Liver (tissue), 10 donors: Measurements from ENCODE around the gene OR7G2. TPM values are rescaled to one million over a fixed set of nuclear protein-coding genes. Genes with fewer than 3 reads are reported as not detected.
"Not testable (repeated sequence)": the region's sequence is repeated elsewhere in the genome, so short reads cannot be mapped to it uniquely, and the experiment has no call there.

Source experiments
- DNase-seq: peaks from one replicate; pipeline ENCODE4 v3.0.0-alpha.2; 2017; ENCODE audit warnings: low spot score
- H3K27ac ChIP-seq, 2 donors: one replicate each; pipeline ENCODE4 v1.7.0; 2013; ENCODE audit warnings: inconsistent platforms in 2 of 2, low read length in 2 of 2, control low read depth in 1 of 2, low read depth in 1 of 2, mild to moderate bottlenecking in 1 of 2
- H3K27me3 ChIP-seq, 4 donors: one replicate each; pipeline versions ENCODE4 v1.6.1 to v1.7.0; 2013; ENCODE audit warnings: low read length in 3 of 4, inconsistent platforms in 1 of 4, mild to moderate bottlenecking in 1 of 4, moderate library complexity in 1 of 4; ENCODE audit not compliant: control insufficient read depth in 4 of 4, insufficient read depth in 4 of 4
- H3K36me3 ChIP-seq, 4 donors: one replicate each; pipeline versions ENCODE4 v1.6.1 to v1.7.0; 2013; ENCODE audit warnings: low read length in 3 of 4, mild to moderate bottlenecking in 3 of 4, low read depth in 1 of 4, moderate library complexity in 1 of 4; ENCODE audit not compliant: control insufficient read depth in 4 of 4, insufficient read depth in 3 of 4
- H3K4me1 ChIP-seq, 4 donors: one replicate each; pipeline versions ENCODE4 v1.6.1 to v1.7.0; 2013; ENCODE audit warnings: low read length in 3 of 4, mild to moderate bottlenecking in 3 of 4, moderate library complexity in 1 of 4; ENCODE audit not compliant: control insufficient read depth in 4 of 4, insufficient read depth in 4 of 4
- H3K4me3 ChIP-seq, 3 donors: one replicate each; pipeline versions ENCODE4 v1.6.1 to v1.7.0; 2013; ENCODE audit warnings: low read length in 3 of 3, control low read depth in 1 of 3, low read depth in 1 of 3, mild to moderate bottlenecking in 1 of 3
- H3K9ac ChIP-seq, 2 donors: one replicate each; pipeline ENCODE4 v1.7.0; 2013; ENCODE audit warnings: low read length in 2 of 2, mild to moderate bottlenecking in 2 of 2, moderate library complexity in 2 of 2, control low read depth in 1 of 2, low read depth in 1 of 2
- H3K9me3 ChIP-seq, 4 donors: one replicate each; pipeline versions ENCODE4 v1.6.1 to v1.7.0; 2013; ENCODE audit warnings: low read length in 3 of 4; ENCODE audit not compliant: control insufficient read depth in 4 of 4
- FOXA2 ChIP-seq: IDR thresholded peaks from 2 replicates; pipeline ENCODE4 v1.6.1; 2016; ENCODE audit warnings: antibody characterized with exemption
- HNF4A ChIP-seq, 2 donors: conservative IDR thresholded peaks; 2 replicates each; pipeline ENCODE4 v1.6.1; 2016; ENCODE audit warnings: antibody characterized with exemption in 2 of 2, mild to moderate bottlenecking in 2 of 2
- HNF4G ChIP-seq: IDR thresholded peaks from 2 replicates; pipeline ENCODE4 v1.6.1; 2016; ENCODE audit warnings: antibody characterized with exemption
- JUND ChIP-seq, 2 donors: IDR thresholded peaks; 2 replicates each; pipeline ENCODE4 v1.6.1; 2016; ENCODE audit warnings: antibody characterized with exemption in 2 of 2
- NR2F2 ChIP-seq: IDR thresholded peaks from 2 replicates; pipeline ENCODE4 v1.6.1; 2016; ENCODE audit warnings: antibody characterized with exemption
- SP1 ChIP-seq: IDR thresholded peaks from 2 replicates; pipeline ENCODE4 v1.6.1; 2018; ENCODE audit warnings: antibody characterized with exemption, mild to moderate bottlenecking
- YY1 ChIP-seq: IDR thresholded peaks from 2 replicates; pipeline ENCODE4 v1.6.1; 2016; ENCODE audit warnings: antibody characterized with exemption, mild to moderate bottlenecking
- WGBS: extraction: QIAGEN DNeasy Blood & Tissue Kit; methylation state at CpG from one replicate; pipeline ENCODE4 v1.1.7; 2013; 5-methylcytosine and 5-hydroxymethylcytosine counted together
- polyA plus RNA-seq, 2 donors: library from polyadenylated mRNA; stranded (reverse) in 1 of 2; unstranded in 1 of 2; fragments of 200-250 nt in 1 of 2; fragments of >200 nt in 1 of 2; fragmentation: Nextera tagmentation in 1 of 2; extraction: Ambion mirVana in 1 of 2; gene quantifications; one replicate each; pipeline versions ENCODE4 v1.2.1 to v1.2.3, GENCODE V29; 2013 to 2015
- small RNA-seq: library from RNA; depleted of rRNA; stranded (forward); fragments of <200 nt; gene quantifications from one replicate; pipeline ENCODE3, GENCODE V24; 2014
- total RNA-seq, 2 donors: library from RNA; depleted of rRNA; stranded (reverse); fragments of >200 nt; gene quantifications; one replicate each; pipeline ENCODE4 v1.2.3, GENCODE V29; 2014
- TF ChIP-seq, protein P1 (sequence below): fragments of 150-350 bp; IDR thresholded peaks from 2 replicates; pipeline ENCODE4 v1.5.1; 2017; ENCODE audit warnings: improper control_type of control experiment, low read depth, low read length; ENCODE audit not compliant: missing input control
- TF ChIP-seq, protein P2 (sequence below): IDR thresholded peaks from 2 replicates; pipeline ENCODE4 v1.6.1; 2016; ENCODE audit warnings: antibody characterized with exemption
- donor health status: healthy.
- donor health status: healthy.
- donor health status: healthy.
- donor health status: healthy.
- donor health status: healthy.

OR7G2 gene
- total and polyA plus RNA-seq, 4 donors, result not detected

DNA sequence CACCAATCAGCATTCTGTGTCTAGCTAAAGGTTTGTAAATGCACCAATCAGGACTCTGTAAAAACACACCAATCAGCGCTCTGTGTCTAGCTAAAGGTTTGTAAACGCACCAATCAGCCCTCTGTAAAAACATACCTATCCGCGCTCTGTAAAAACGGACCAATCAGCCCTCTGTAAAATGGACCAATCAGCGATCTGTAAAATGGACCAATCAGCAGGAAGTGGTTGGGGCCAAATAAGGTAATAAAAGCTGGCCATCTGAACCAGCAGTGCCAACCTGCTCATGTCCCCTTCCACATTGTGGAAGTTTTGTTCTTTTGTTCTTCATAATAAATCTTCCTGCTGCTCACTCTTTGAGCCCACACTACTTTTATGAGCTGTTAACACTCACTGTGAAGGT is 53.6 kb downstream of the OR7G2 start:
- not testable (repeated sequence) for H3K9me3 ChIP-seq, H3K36me3 ChIP-seq, H3K4me3 ChIP-seq, H3K9ac ChIP-seq, H3K4me1 ChIP-seq, H3K27ac ChIP-seq, H3K27me3 ChIP-seq, DNase-seq
- WGBS, result 92% methylated on average over 6 of the region's 6 CpGs

DNA sequence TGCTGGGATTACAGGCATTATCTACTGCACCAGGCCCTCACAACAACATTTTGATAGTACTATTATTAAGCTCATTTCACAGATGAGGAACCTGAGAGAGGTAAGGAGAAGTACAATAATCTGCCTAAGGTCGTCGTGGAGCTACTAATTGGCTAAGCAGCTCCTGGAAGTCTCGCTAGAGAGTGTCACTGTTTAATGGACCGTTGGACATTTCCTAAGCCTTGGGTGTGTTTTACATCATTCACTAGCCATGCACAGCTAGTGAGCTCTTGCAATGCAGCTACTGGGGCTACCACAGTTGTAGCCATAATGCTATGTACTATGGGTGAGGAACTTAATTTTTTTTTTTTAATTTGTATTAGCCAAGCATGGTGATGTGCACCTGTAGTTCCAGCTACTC is 54.4 kb downstream of the OR7G2 start:
- Histone ChIP-seq H3K27ac (no peak overlapping the region), H3K9me3 (peaks cover 0 to 1% (median 0%) of the 10 kb centered on the region in 4 donors), H3K4me3 (no peak overlapping the region), H3K9ac (no peak overlapping the region), H3K36me3 (no peaks in the 10 kb centered on the region), H3K27me3 (no peaks in the 10 kb centered on the region), H3K4me1 (no peaks in the 10 kb centered on the region)
- TF ChIP-seq, protein P1, sequence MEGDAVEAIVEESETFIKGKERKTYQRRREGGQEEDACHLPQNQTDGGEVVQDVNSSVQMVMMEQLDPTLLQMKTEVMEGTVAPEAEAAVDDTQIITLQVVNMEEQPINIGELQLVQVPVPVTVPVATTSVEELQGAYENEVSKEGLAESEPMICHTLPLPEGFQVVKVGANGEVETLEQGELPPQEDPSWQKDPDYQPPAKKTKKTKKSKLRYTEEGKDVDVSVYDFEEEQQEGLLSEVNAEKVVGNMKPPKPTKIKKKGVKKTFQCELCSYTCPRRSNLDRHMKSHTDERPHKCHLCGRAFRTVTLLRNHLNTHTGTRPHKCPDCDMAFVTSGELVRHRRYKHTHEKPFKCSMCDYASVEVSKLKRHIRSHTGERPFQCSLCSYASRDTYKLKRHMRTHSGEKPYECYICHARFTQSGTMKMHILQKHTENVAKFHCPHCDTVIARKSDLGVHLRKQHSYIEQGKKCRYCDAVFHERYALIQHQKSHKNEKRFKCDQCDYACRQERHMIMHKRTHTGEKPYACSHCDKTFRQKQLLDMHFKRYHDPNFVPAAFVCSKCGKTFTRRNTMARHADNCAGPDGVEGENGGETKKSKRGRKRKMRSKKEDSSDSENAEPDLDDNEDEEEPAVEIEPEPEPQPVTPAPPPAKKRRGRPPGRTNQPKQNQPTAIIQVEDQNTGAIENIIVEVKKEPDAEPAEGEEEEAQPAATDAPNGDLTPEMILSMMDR, result no peak
- no peak for TF ChIP-seq FOXA2
- TF ChIP-seq SP1, result no peak
- TF ChIP-seq, protein P2, sequence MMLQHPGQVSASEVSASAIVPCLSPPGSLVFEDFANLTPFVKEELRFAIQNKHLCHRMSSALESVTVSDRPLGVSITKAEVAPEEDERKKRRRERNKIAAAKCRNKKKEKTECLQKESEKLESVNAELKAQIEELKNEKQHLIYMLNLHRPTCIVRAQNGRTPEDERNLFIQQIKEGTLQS, result no peak
- TF ChIP-seq HNF4G, result no peak
- TF ChIP-seq NR2F2, result no peak
- no peak for TF ChIP-seq HNF4A (conservative IDR thresholded peaks at IDR 0.05)
- no peak for TF ChIP-seq YY1
- TF ChIP-seq JUND (IDR thresholded peaks at IDR 0.05), result no peak
- no peak for DNase-seq
- WGBS, result 80% methylated on average over 4 of the region's 4 CpGs

Small RNAs within 50 kb of the gene (small RNA-seq; reads per million reads assigned to genes)
- gene OR1M4P, result not detected

Other genes starting within 250 kb of the OR7G2 start
- under 1 TPM in 1 of 2 donors, not detected in 1; under 0.01 TPM for gene MUC16, start 97.1 kb downstream of the OR7G2 start, total RNA-seq
- not detected for gene MUC16, start 97.1 kb downstream of the OR7G2 start, polyA plus RNA-seq
- not detected for gene OR1M1, start 20.4 kb downstream of the OR7G2 start, total RNA-seq
- not detected for gene OR1M1, start 20.4 kb downstream of the OR7G2 start, polyA plus RNA-seq
- not detected for gene OR7G1, start 8.3 kb upstream of the OR7G2 start, total RNA-seq
- gene OR7G1, start 8.3 kb upstream of the OR7G2 start, polyA plus RNA-seq, result not detected
- not detected for gene OR7G3, start 19.5 kb upstream of the OR7G2 start, total RNA-seq
- not detected for gene OR7G3, start 19.5 kb upstream of the OR7G2 start, polyA plus RNA-seq
- 10 to 100 TPM in 1 of 2 donors, 1 to 10 TPM in 1; 9.9 to 11.6 TPM for gene ZNF317, start 32.9 kb upstream of the OR7G2 start, total RNA-seq
- 10 to 100 TPM in 1 of 2 donors, 1 to 10 TPM in 1; 7.8 to 11.2 TPM for gene ZNF317, start 32.9 kb upstream of the OR7G2 start, polyA plus RNA-seq
- not detected for gene OR7D2, start 71.5 kb upstream of the OR7G2 start, total RNA-seq
- gene OR7D2, start 71.5 kb upstream of the OR7G2 start, polyA plus RNA-seq, result under 1 TPM; 0.06 to 0.18 TPM
- not detected for gene OR7D4, start 112.1 kb upstream of the OR7G2 start, total RNA-seq
- not detected for gene OR7D4, start 112.1 kb upstream of the OR7G2 start, polyA plus RNA-seq
- not detected for gene OR7E24, start 143.5 kb upstream of the OR7G2 start, total RNA-seq
- not detected for gene OR7E24, start 143.5 kb upstream of the OR7G2 start, polyA plus RNA-seq
- gene ZNF699, start 202.4 kb upstream of the OR7G2 start, total RNA-seq, result 1 to 10 TPM; 2.5 to 3.0 TPM
- 1 to 10 TPM in 1 of 2 donors, under 1 TPM in 1; 0.91 to 1.1 TPM for gene ZNF699, start 202.4 kb upstream of the OR7G2 start, polyA plus RNA-seq
- 1 to 10 TPM; 2.6 to 6.2 TPM for gene ZNF559, start 216.7 kb upstream of the OR7G2 start, total RNA-seq
- gene ZNF559, start 216.7 kb upstream of the OR7G2 start, polyA plus RNA-seq, result 1 to 10 TPM; 3.1 to 4.1 TPM